Loucy (cell line): ENCODE results near the gene GNRHR.

Source experiments
- H2AFZ ChIP-seq: fragments of 200-600 bp; sonication (generic); 2 replicates; pipeline ENCODE4 v1.6.0; 2016; ENCODE audit warnings: antibody characterized with exemption, mild to moderate bottlenecking, low read length, moderate library complexity
- H3F3A ChIP-seq: fragments of 200-600 bp; 2 replicates; pipeline ENCODE4 v1.6.0; 2016; ENCODE audit warnings: antibody characterized with exemption, low read depth, mild to moderate bottlenecking
- H3K27me3 ChIP-seq: fragments of 200-600 bp; sonication (generic); 2 replicates; pipeline ENCODE4 v1.6.1; 2014; ENCODE audit warnings: low read length, mild to moderate bottlenecking; ENCODE audit not compliant: insufficient read depth, poor library complexity, severe bottlenecking
- H3K36me3 ChIP-seq: fragments of 200-600 bp; sonication (generic); 2 replicates; pipeline ENCODE4 v1.6.1; 2016; ENCODE audit warnings: low read length; ENCODE audit not compliant: insufficient read depth
- H3K4me1 ChIP-seq: fragments of 200-600 bp; sonication (generic); 2 replicates; pipeline ENCODE4 v1.5.1; 2014; ENCODE audit warnings: low read length, mild to moderate bottlenecking; ENCODE audit not compliant: insufficient read depth, poor library complexity, severe bottlenecking
- H3K4me2 ChIP-seq: fragments of 200-600 bp; sonication (generic); 2 replicates; pipeline ENCODE4 v1.6.0; 2014; ENCODE audit warnings: antibody characterized with exemption, low read length, low read depth, mild to moderate bottlenecking; ENCODE audit not compliant: poor library complexity, severe bottlenecking
- H3K4me3 ChIP-seq: fragments of 200-600 bp; sonication (generic); 2 replicates; pipeline ENCODE4 v1.5.1; 2014; ENCODE audit warnings: low read length, mild to moderate bottlenecking, mixed read lengths; ENCODE audit not compliant: poor library complexity, severe bottlenecking
- H3K79me2 ChIP-seq: fragments of 200-600 bp; sonication (generic); 2 replicates; pipeline ENCODE4 v1.6.1; 2014; ENCODE audit warnings: low read length; ENCODE audit not compliant: insufficient read depth
- H3K9ac ChIP-seq: fragments of 200-600 bp; sonication (generic); 2 replicates; pipeline ENCODE4 v1.6.0; 2014; ENCODE audit warnings: mild to moderate bottlenecking, low read depth, low read length, moderate library complexity; ENCODE audit not compliant: poor library complexity, severe bottlenecking
- H3K9me2 ChIP-seq: fragments of 200-600 bp; sonication (generic); replicated peaks from 2 replicates; pipeline ENCODE4 v1.6.1; 2016; ENCODE audit warnings: low read depth, low read length, mixed read lengths
- H3K9me3 ChIP-seq: fragments of 200-600 bp; sonication (generic); 2 replicates; pipeline ENCODE4 v1.6.1; 2014; ENCODE audit warnings: mild to moderate bottlenecking, antibody characterized with exemption, low read length, low read depth; ENCODE audit not compliant: insufficient read depth
- H4K20me1 ChIP-seq: fragments of 200-600 bp; sonication (generic); 2 replicates; pipeline ENCODE4 v1.6.0; 2014; ENCODE audit warnings: antibody characterized with exemption, low read length, mild to moderate bottlenecking; ENCODE audit not compliant: insufficient read depth, poor library complexity, severe bottlenecking
- CTCF ChIP-seq: fragments of 200-600 bp; sonication (generic); conservative IDR thresholded peaks from 2 replicates; pipeline ENCODE4 v1.5.1; 2014; ENCODE audit warnings: mild to moderate bottlenecking, antibody characterized with exemption, low read length
- EZH2phosphoT487 ChIP-seq: fragments of 200-600 bp; IDR thresholded peaks from 2 replicates; pipeline ENCODE4 v1.6.1; 2018; ENCODE audit warnings: antibody characterized with exemption, mild to moderate bottlenecking, moderate library complexity, borderline replicate concordance

GNRHR gene

DNA sequence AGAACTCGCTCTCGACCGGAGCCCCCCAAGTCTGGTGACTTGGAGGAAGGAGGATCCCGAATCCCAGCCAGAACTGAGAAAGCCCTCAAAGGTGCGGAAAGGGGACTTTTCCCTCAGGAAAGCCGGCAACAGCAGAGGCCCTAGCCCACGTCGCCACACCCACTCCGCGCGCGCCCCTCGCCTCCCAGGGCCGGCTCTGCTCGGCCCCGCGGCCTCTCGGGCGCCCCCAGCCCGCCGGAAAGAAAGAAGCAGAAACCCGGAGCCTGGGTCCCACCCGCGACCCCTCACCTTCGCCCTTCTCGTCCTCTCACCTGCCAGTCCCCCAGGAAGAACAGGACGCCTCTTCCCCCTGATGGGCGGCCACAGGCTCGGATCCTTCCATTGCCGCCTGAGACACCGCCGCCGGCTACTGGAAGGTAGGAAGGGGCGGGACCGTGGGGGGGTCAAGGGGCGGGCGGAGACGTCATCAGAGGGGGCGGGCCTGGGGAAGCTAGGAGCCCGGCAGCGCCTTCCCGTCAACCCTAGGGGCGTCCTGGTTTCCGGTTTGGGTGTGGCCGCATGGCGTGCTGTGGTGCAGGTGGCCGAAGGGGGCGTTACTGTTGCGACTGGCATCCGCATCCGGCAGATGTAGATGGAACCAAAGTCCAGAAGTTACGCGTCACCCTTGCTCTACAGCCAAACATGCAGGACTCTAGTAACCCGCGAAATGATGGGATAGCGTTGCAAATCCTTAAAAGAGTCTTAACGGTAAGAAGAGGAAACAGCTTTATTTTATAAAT is 53.3 kb downstream of the GNRHR start, which contains the start of gene UBA6:
UBA6 (minus strand) TSS at position 418 of the 779 bp plus-strand sequence; CDS start at position 382, 36 bp downstream.
- TF ChIP-seq CTCF (peak; percentile 61), EZH2phosphoT487 (no peak)
- Histone ChIP-seq H4K20me1 (peaks cover 30% of the 10 kb centered on the region), H3K9me3 (peaks cover 1% of the 10 kb centered on the region; the same call in 1 of the 2 replicates), H3K36me3 (no peaks in the 10 kb centered on the region), H3F3A (no peaks in the 10 kb centered on the region), H3K79me2 (peaks cover 85% of the 10 kb centered on the region), H3K27me3 (no peaks in the 10 kb centered on the region), H2AFZ (peak within 1 kb of the TSS; percentile 78), H3K4me1 (peaks cover 51% of the 10 kb centered on the region), H3K9ac (peak within 1 kb of the TSS; percentile 85), H3K4me3 (peak within 1 kb of the TSS; percentile 92), H3K4me2 (peak within 1 kb of the TSS; percentile 91), H3K9me2 (no peaks in the 10 kb centered on the region)

GRCh38 chr4:67700116-67700737 is 54.0 kb downstream of the GNRHR start:
- Histone ChIP-seq H3K4me3 (peak overlapping the region; percentile 92), H3K4me2 (peak overlapping the region; percentile 91), H3K36me3 (no peaks in the 10 kb centered on the region), H2AFZ (peak overlapping the region; percentile 78), H3K9me3 (no peaks in the 10 kb centered on the region), H3K4me1 (peaks cover 57% of the 10 kb centered on the region), H3K27me3 (no peaks in the 10 kb centered on the region), H3F3A (no peaks in the 10 kb centered on the region), H3K79me2 (peaks cover 85% of the 10 kb centered on the region), H3K9ac (peak overlapping the region; percentile 85), H3K9me2 (no peaks in the 10 kb centered on the region), H4K20me1 (peaks cover 30% of the 10 kb centered on the region)
- TF ChIP-seq CTCF: no peak
- TF ChIP-seq EZH2phosphoT487: no peak

DNA sequence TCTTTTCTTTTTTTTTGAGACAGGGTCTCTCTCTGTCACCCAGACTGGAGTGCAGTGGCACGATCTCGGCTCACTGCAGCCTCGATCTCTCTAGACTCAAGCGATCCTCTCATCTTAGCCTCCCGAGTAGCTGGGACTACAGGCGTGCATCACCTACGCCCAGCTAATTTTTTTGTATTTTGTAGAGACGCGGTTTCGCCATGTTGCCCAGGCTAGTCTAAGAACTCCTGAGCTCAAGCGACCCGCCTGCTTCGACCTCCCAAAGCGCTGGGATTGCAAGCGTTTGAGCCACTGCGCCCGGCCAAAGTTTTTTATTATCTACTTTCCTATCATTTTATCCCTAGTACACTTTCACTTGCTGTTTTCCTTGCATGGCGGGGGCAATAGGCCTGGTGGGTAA is 54.6 kb downstream of the GNRHR start:
- TF ChIP-seq EZH2phosphoT487: no peak
- no peak for TF ChIP-seq CTCF
- peaks cover 87% of the 10 kb centered on the region for H3K79me2 ChIP-seq

More for the DNA sequence above, 54.6 kb downstream of the GNRHR start:
- Histone ChIP-seq H4K20me1 (peaks cover 30% of the 10 kb centered on the region), H3K9ac (peak overlapping the region; percentile 85), H3K9me2 (no peaks in the 10 kb centered on the region), H3F3A (no peaks in the 10 kb centered on the region), H3K36me3 (no peaks in the 10 kb centered on the region), H3K4me2 (peak overlapping the region; percentile 91), H3K27me3 (no peaks in the 10 kb centered on the region), H3K4me3 (peak overlapping the region; percentile 92), H2AFZ (no peak overlapping the region), H3K4me1 (peaks cover 57% of the 10 kb centered on the region), H3K9me3 (no peaks in the 10 kb centered on the region)
